GM19025 (cell line): ENCODE results near the gene SLC4A8.

Source experiments
- ATAC-seq: cut with Tn5 transposase; IDR thresholded peaks from one replicate; pipeline ENCODE4 v1.9.1; 2021; ENCODE audit warnings: mild to moderate bottlenecking, low read depth, moderate library complexity; ENCODE audit not compliant: unreplicated experiment

SLC4A8 gene

DNA sequence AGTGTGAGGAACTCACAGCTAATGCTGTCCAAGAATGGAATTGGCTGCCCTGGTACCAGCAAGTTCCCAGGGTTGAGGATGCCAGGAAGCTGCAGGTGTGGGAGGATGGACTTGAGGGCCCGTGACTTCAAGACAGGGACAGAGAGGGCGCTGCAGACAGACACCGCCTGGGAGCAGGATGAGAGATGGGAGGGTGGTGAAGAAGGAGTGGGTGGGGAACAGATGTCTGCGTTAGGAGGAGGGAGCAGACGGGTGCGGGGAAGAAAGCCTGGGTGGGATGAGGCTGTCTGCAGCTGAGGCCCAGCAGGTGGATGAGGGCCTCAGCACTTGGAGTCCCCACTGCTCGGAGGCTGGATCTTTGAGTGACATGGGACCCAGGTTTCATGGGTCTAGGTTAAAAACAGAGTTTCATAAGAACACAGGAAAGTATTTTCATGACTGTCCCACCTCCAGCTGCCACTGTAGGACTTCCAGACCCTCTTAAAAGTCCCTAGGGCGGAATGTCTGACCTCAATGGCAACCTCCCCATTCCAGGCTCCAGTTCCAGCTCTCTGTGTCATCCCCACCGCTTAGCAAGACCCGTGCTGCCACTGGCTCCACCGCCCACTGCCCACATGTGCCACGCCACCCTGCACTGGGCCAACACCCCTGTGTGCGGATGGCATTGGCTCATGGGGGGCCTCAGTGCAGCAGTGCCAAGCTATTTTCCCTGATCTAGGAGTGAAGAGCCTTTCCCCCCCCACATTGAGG lies 96.1 kb downstream of the SLC4A8 start:
- ATAC-seq: no peak

DNA sequence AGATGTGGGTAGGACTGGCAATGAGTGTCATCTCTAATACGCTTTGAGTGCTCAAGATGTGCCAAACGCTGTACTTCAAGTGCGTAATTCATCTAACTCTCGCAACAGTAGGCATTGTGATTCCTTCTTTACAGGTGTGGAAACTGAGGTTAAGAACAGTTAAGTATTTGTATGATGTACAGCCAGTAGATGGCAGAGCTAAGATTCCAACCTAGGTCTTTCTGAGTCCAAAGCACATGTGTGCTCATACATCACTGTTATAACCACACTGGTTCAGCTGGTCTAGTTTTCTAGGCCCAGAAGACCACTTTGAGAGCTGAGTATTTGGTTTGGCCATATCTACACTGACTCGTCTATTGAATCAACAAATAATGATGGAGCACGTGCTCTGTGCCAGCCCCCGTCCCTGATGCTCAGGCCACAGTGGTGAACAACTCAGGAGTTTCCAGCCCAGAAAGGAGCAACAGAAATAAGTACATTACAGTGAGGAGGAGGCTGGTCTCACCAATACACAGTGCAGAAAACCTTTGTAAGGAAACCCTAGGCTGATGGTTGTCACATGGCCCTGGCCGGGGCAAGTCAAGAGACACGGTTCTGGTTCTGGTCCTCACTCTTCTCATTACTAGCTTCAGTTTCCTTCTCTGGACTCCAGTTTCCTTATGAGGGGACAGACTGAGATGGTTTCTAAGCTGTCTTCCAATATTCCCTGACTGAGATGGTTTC lies 97.1 kb downstream of the SLC4A8 start:
- ATAC-seq: no peak

DNA sequence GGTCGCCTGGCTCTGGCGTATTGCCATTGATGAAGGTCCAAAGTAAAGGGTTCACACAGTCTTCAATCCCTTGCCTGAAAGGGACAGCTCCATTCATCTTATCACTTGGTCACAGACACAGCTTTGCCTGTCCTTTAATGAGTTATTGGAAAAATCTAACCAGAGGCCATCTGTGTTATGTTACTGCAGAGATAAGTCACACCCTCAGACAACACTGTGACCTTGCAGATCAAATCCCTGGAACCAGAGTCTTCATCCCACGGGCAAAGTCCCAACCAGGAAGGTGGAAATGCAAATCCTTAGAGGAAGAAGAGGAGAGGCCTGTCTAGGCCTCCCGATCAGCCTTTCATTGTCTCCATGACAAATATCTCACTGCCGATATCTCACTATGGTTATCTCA lies 98.1 kb downstream of the SLC4A8 start:
- ATAC-seq: no peak

DNA sequence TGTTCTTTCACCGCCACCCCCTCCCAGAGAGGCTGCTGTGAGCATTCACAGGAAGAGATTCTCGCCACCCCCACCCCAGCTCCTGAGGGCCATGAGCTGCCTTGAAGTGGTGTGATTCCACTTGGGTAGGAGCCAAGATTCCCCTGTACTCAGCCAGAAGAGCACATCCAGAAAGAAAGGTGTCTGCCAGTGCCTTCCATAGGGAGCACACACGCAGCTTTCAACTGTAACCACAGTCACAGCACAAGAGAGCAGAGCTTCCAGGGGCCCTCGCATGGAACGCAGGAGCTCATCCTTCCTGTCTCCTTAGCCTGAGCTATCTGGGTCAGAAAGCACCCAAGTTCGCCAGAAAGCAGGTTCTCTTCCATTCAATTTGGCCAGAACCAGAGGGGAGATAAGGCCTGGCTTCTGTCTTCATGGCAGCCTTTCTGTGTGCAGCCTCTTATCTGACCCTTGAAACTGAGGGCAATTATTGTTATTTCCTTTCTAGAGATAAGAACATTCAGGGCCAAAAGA lies 99.8 kb downstream of the SLC4A8 start:
- no peak for ATAC-seq

DNA sequence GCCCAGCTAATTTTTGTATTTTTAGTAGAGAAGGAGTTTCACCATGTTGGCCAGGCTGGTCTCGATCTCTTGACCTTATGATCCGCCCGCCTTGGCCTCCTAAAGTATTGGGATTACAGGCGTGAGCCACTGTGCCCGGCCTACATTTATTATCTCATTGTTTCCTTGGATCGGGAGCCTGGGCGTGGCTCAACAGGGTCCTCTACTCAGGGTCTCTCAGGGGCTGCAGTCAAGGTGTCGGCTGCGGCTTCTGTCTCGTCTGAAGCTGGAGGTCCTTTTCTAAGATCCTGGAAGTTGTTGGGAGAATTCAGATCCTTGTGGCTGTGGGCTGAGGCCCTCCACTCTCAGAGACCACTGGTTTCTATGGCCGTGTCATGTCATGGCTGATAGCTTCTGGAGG lies 100.9 kb downstream of the SLC4A8 start:
- ATAC-seq: no peak

DNA sequence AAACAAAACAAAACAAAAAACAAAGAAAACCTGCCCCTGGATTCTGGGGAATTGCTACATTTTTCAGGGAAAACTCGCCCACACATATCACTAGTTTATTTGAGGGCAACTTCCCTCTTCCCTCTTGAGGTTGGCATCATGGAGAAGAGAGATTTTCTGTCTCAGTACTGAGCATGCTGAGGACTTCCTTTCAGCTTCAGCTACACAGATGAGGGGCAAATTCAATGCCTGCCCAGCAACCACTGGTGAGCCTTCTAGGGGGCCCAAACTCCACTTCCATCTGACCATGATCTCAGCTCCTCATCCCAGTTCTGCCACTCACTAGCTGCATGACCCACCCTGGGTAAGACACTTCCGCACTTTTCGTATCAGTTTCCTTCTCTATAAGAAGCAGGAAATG lies 103.3 kb downstream of the SLC4A8 start:
- no peak for ATAC-seq

DNA sequence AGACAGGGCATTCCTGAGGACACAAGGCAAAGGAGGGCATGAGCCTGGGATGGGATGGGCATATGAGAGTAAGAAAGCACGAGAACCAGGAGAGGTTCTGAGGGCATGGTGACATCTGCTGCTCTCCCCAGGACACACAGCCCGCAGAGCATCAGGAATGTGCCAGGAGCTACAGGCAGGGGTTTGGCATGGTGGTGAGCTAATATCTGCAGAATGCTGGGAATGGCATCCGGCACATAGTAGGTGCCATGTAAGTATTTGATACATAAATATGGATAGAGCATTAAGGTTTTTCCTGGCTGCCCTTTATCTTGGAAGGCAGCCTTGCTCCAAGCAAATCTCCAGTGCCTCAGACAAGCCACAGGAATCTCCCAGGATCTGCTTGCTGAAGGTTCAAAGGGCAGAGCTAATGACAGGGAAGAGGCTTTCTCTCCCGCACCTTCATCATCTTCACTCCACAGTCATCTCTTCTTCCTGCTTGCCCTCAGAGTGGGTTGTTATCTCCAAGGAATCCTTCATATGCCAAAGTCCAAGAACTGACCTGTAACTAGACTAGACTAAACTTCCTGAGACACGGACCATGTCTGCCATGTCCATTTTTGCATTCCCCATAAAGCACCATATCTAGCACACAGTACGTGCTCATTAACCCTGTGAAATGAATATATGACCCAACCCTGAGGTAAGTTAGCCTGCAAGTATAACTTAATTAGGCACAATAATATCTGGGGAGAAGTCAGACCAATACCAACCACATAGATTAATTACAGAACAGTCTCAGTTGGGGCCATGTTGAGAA lies 104.4 kb downstream of the SLC4A8 start:
- no peak for ATAC-seq

DNA sequence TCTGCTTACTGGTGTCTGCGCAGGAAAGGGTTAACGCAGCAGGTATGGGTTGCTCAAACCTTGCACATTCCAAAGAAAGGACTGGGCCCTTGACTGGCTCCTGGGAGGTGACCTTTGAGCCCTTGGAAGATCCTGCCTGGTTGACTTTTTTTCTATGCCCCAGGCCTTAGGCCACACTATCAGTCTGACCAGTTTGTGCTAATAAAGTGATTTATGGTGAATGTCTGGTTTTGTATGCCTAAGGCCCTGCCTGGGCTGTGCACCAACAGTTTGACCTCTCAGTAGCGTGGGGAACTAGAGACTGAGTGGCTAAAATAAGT lies 105.0 kb downstream of the SLC4A8 start:
- no peak for ATAC-seq

DNA sequence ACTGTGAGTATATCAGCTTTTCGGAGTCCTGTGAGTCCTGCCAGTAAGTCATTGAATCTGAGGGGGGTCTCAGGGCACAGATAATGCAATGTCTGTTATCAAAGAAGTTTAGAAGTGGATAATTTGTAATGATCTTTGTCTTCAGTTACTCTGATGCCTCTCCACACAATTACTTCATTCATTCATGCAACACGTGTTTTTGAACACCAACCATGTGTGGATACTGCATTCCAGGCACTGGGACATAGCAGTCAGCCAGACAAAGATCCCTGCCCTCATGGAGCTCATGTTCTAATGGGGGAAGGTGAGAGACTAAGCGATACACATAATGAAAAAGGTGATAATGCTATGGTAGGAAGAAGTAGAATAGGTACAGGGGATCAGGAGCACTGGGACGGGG lies 105.6 kb downstream of the SLC4A8 start:
- ATAC-seq: no peak

DNA sequence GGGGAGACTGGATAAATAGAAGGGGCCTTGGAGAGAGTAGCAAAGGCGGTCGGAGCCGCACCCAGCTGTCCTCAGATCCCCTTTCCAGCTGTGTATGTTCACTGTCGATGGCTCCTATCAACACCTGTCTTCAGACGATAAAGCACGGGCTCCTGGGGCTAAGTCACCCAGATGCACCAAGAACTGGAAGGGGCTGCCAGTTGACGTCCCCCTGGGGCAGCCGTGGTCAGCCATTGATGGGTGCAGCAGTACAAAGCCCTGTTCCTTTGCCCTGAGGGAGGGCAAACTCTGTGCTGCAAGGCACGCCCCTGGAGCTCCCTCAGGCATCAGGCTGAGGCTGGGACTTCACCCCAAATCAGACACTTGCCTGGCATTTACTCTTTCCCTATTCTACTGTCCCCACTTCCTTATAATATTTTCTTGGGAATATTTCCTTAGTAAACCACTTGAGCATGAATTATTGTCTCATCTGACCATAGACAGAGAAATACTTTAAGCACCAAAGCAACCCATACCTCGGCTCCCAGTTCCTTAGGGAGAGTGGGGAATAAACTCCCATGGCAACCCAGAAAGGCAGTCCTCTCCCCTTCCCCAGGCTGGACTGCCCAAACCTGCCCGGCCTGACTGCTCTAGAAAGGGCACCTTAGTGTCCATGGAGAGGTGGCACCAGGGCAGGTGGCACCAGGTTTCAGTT lies 106.8 kb downstream of the SLC4A8 start:
- no peak for ATAC-seq

DNA sequence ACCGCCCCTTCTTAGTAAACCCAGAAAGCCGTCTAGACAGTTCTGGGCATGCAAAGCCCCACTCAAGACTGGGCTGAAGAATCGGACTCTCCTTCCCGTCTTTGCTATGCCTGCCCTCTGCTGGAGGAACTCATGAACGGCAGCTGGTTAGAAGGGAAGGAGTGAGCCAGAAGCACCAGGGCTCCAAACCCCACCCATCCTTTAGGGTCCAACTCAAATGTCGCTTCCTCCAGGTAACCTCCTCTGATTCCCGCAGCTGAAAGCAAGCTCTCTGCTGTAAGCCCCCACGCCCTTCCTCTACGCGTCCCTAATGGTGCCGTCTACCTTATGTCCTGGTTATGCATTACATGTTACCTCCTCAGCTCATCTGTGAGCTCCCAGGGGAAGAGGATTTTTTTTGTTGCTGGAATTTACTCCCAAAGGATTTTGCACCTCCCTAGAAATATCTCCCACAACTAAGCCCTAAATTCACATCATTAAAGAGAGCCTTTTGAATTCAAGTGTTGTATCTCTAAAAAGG lies 107.4 kb downstream of the SLC4A8 start:
- peak; percentile 61 for ATAC-seq

DNA sequence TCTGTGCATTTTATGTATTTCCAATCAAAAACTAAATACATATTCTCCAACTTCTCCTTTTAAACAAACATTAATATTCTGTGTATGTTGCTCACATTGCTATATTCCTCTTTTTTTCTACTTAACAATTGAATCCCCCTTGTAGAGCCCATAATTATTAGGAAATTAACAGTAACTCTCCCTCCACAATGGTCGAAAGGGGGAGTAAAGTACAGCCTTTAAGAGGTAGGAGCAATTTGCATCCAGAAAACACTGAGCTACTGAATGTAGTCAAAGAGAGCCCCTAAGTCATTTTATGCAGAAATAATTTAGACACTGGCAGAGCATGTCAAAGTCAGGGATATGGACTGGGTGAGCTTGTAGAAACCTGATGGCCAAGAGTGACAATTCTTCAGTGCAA lies 109.2 kb downstream of the SLC4A8 start:
- no peak for ATAC-seq

DNA sequence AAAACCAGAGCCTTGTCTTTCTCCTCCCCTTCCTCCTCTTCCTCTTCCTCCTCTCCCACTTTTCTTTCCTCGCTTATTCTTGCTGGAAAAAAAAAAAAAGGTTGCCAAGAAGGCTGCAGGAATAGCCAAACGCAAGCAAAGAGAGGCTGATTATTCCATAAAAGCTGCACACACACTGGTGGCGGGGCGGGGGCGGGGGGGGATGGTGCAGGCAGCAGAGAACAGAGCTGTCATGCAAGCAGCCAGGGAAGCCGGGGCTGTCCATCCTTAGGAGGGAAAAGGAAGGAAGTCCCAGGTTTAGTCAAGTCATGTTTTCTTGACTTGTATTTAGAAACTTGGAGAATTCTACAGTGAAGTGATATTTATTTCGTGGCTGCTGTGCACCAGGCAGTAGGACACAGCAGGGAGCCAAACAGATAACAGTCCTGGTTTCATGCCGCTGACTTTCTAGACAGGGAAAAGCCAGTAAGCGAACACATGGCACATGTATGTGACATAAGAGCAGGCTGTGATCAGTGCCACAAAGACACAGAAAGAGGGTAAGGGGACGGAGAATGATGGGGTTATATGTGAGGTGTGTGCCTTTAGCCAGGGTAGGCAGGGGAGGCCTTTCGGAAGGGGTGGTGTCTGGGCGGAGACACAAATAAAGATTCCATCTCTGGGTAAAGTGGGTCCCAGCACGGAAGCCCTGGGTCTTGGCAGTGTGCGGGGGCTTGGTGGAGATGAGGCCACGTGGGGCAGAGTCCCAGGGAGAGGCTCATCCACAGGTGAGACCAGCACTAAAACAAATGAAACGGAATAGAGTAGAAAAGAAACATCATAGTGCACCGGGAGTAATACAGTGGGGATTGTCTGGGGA lies 109.8 kb downstream of the SLC4A8 start:
- ATAC-seq: no peak

DNA sequence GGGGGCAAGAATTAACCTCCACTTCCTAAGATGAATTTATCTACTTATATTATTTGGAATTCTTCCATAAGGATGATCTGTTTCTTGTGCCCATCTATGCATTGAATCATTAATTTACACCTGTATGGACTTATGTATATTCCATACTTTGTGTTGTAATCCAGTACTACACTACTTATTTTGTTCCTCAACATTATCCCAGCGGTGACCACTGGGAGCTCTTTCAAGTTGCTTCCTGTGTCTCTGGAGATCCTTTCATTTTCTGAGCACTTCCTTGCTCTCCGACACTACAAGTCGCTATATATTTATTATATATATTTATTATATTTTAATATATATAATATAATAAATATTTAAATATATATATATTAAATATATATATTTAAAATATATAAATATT lies 111.5 kb downstream of the SLC4A8 start:
- ATAC-seq: no peak

DNA sequence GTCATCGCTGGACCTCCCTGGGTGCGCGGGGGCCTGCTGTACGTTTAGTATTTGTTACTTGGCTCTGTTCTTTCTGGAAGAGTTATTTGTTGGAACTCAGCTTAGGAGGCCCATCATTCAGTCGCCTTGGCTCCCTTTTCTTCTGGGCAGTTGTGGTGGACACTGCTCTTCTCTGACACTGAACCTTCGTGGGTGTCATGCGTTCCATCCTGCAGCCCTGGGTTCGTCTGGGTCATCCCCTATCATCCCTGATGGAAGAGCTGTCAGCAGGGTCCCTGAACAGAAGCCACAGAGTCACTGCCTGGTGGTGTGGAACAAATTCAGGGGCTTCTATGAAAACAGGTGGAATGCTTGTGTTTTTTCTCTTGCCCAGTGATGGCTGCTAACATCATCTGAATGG lies 113.5 kb downstream of the SLC4A8 start:
- no peak for ATAC-seq

DNA sequence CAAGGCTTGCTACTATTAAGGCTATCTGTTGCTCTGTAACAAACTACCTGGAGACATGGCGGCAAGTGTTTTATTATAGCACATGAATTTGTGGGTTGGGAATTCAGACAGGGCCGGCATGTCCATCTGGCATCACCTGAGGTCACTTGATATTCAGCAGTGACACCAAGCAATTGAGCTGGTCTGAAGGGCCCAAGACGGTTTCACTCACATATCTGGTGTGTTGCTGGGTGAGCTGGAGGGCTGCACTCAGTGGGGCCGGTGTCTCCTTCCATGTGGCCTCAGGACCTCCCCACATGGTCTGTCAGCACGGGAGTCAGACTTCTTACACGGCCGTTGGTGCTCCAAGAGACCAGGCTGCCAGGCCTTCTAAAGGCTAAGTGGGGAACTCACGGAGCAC lies 114.0 kb downstream of the SLC4A8 start:
- ATAC-seq: no peak

DNA sequence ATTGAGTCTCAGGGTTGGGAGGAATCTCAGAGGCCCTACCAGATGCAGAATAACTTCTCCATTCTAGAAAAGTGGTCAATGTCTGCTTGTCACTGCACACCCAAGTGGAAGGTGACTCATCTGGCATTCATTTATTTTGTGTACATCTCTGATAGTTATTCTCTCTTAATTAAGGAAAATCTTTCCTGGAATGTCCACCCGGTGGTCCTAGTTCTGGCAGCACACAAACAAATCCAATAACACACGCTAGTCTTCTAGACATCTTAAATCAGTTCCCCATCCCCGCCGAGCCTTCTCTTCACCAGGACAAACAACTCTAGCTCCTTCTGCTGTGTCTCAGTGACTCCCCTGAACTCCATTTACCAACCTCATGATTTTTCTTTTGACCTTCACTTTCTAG lies 116.4 kb downstream of the SLC4A8 start:
- no peak for ATAC-seq

DNA sequence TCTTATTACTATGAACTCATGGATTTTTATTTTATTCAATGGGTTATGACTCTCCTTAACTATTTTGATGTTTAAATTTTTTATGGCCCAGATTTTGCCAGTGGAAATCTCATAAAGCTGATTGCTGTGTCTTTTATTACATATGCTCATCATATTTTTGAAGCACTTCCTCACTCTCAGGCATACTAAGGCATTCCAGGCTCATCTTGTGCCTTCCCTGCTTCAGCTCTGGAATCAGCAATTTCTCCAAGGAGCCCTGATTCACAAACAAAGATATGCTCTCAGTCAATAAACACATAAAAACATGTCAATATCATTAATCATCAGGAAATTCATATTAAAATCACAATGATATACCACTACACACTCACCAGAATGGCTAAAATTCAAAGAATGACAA lies 121.5 kb downstream of the SLC4A8 start:
- no peak for ATAC-seq

DNA sequence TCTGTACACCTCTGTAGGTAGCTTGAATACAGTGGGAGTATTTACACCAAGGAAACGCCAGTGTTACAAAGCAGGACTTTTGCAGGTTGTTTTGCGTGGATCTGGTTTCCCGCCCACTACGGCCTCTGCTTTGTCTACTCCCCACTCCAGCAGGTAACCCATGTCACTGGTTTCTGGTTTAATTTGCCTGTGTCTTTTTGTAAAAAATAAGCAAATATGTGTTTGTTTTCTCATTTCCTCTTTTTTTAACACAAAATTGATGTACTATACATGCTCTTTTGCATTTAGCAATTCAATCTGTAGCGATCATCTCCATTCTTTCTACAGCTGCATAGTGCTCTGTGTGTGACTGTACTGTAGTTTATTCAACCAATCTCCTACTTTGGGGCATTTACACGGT lies 123.0 kb downstream of the SLC4A8 start:
- ATAC-seq: no peak

DNA sequence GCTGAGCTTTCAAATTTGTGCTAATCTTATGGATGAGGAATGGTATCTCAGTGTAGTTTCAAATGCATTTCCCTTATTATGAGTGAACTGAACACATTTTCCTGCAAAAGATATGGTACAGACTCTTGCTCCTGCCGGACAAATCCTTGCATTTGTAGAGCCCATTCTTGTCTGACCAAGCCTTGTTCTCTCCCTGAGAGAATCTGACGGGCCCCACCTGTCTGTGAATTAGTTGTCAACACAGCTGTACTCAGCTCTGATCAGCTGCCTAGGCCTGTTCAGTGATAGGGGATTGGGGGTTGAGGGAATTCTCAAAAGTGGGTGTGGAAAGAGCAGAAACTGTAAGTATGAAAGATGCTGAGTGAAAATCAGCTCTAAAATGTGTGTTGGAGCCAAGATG lies 123.6 kb downstream of the SLC4A8 start:
- ATAC-seq: no peak
